Hepatocyte (in vitro differentiated cells): Measurements from ENCODE around the gene TMCO6. TPM values are rescaled to one million over a fixed set of nuclear protein-coding genes. Genes with fewer than 3 reads are reported as not detected.
"Not testable (repeated sequence)": the region's sequence is repeated elsewhere in the genome, so short reads cannot be mapped to it uniquely, and the experiment has no call there.

Experiments
- DNase-seq: peaks from one replicate; pipeline ENCODE4 v3.0.0-alpha.2; 2016; ENCODE audit warnings: low spot score
- H2AFZ ChIP-seq: fragments of 200-600 bp; sonication (generic); 2 replicates; pipeline ENCODE4 v1.6.0; 2016; ENCODE audit warnings: antibody characterized with exemption, mild to moderate bottlenecking
- H3K27ac ChIP-seq: fragments of 200-600 bp; sonication (generic); 2 replicates; pipeline ENCODE4 v1.5.1; 2016; ENCODE audit warnings: mild to moderate bottlenecking
- H3K27me3 ChIP-seq: fragments of 200-600 bp; sonication (generic); 2 replicates; pipeline ENCODE4 v1.6.1; 2016
- H3K36me3 ChIP-seq: fragments of 200-600 bp; sonication (generic); replicated peaks from 2 replicates; pipeline ENCODE4 v1.5.1; 2016; ENCODE audit warnings: low read depth; ENCODE audit not compliant: insufficient read depth
- H3K4me1 ChIP-seq: fragments of 200-600 bp; sonication (generic); 2 replicates; pipeline ENCODE4 v1.5.1; 2016; ENCODE audit warnings: mild to moderate bottlenecking, moderate library complexity; ENCODE audit not compliant: insufficient read depth
- H3K4me2 ChIP-seq: fragments of 200-600 bp; sonication (generic); 2 replicates; pipeline ENCODE4 v1.6.0; 2016
- H3K4me3 ChIP-seq: fragments of 200-600 bp; sonication (generic); 2 replicates; pipeline ENCODE4 v1.5.1; 2016; ENCODE audit warnings: mild to moderate bottlenecking
- H3K79me2 ChIP-seq: fragments of 200-600 bp; sonication (generic); 2 replicates; pipeline ENCODE4 v1.6.0; 2017; ENCODE audit warnings: mild to moderate bottlenecking
- H3K9me2 ChIP-seq: fragments of 200-600 bp; sonication (generic); replicated peaks from 2 replicates; pipeline ENCODE4 v1.6.0; 2017; ENCODE audit warnings: mild to moderate bottlenecking; ENCODE audit not compliant: insufficient read depth
- H3K9me3 ChIP-seq: fragments of 200-600 bp; sonication (generic); 2 replicates; pipeline ENCODE4 v1.5.1; 2016; ENCODE audit warnings: low read depth, mild to moderate bottlenecking
- H4K20me1 ChIP-seq: fragments of 200-600 bp; sonication (generic); 2 replicates; pipeline ENCODE4 v1.6.0; 2016; ENCODE audit warnings: mild to moderate bottlenecking; ENCODE audit not compliant: insufficient read depth, poor library complexity, severe bottlenecking
- CTCF ChIP-seq: fragments of 200-600 bp; sonication (generic); IDR thresholded peaks from 2 replicates; pipeline ENCODE4 v1.5.1; 2016; ENCODE audit warnings: antibody characterized with exemption, mild to moderate bottlenecking; ENCODE audit not compliant: poor library complexity
- EZH2 ChIP-seq: fragments of 200-600 bp; sonication (generic); IDR thresholded peaks from 2 replicates; pipeline ENCODE4 v1.6.1; 2016; ENCODE audit warnings: antibody characterized with exemption, mild to moderate bottlenecking, borderline replicate concordance
- EZH2phosphoT487 ChIP-seq: fragments of 200-600 bp; sonication (generic); IDR thresholded peaks from one replicate; pipeline ENCODE4 v1.6.1; 2018; ENCODE audit warnings: antibody characterized with exemption, mild to moderate bottlenecking, low read depth, moderate library complexity; ENCODE audit not compliant: unreplicated experiment, severe bottlenecking
- WGBS: methylation state at CpG from one replicate; pipeline ENCODE4 v1.1.6; 2016; ENCODE audit warnings: low lambda C conversion rate; ENCODE audit errors: missing lambda C conversion rate; 5-methylcytosine and 5-hydroxymethylcytosine counted together
- polyA plus RNA-seq: library from polyadenylated mRNA; unstranded; fragments of >200 nt; fragmentation: Nextera tagmentation; extraction: Ambion mirVana; gene quantifications from 2 replicates; pipeline ENCODE4 v1.2.1, GENCODE V29; 2016
- total RNA-seq: library from RNA; depleted of rRNA; stranded (reverse); fragments of >200 nt; gene quantifications from 2 replicates; pipeline ENCODE4 v1.2.3, GENCODE V29; 2014

TMCO6 gene
- total and polyA plus RNA-seq, 2 experiments from 2014 or later = 13.1 to 25.8 TPM

- Histone ChIP-seq H3K9me2 (no peaks in the 10 kb centered on the region), H3K27me3 (no peaks in the 10 kb centered on the region), H3K9me3 (no peaks in the 10 kb centered on the region), H2AFZ (no peak overlapping the region), H3K36me3 (no peaks in the 10 kb centered on the region), H3K79me2 (peaks cover 14% of the 10 kb centered on the region), H3K27ac (peak overlapping the region; percentile 81), H3K4me1 (peaks cover 5% of the 10 kb centered on the region), H3K4me2 (no peak overlapping the region), H3K4me3 (no peak overlapping the region), H4K20me1 (no peaks in the 10 kb centered on the region)
- DNase-seq = no peak
- 73% methylated on average over 10 of the region's 10 CpGs for WGBS
- TF ChIP-seq CTCF (no peak), EZH2 (no peak), EZH2phosphoT487 (no peak)
These were observed 1.7 kb upstream of the TMCO6 start for GRCh38 chr5:140637371-140638100.

- peak overlapping the region; percentile 81 for H3K27ac ChIP-seq
- peak overlapping the region; percentile 69 for H2AFZ ChIP-seq
- H3K9me3 ChIP-seq, H3K9me2 ChIP-seq, H4K20me1 ChIP-seq, H3K4me3 ChIP-seq, H3K36me3 ChIP-seq, H3K4me1 ChIP-seq, DNase-seq, H3K27me3 ChIP-seq: not testable (repeated sequence)
- peaks cover 14% of the 10 kb centered on the region for H3K79me2 ChIP-seq
- H3K4me2 ChIP-seq = peak overlapping the region; percentile 67
- 53% methylated on average over 9 of the region's 9 CpGs for WGBS
These were observed 428 bp upstream of the TMCO6 start for GRCh38 chr5:140638898-140639147.

GRCh38 chr5:140641716-140642115, 2.5 kb downstream of the TMCO6 start:
- no peak for TF ChIP-seq EZH2
- TF ChIP-seq CTCF = no peak
- TF ChIP-seq EZH2phosphoT487 = no peak
- Histone ChIP-seq H3K27ac (no peak overlapping the region), H3K4me3 (no peak overlapping the region), H2AFZ (no peak overlapping the region), H4K20me1 (no peaks in the 10 kb centered on the region), H3K79me2 (peaks cover 31% of the 10 kb centered on the region), H3K4me2 (no peak overlapping the region), H3K9me2 (no peaks in the 10 kb centered on the region), H3K27me3 (no peaks in the 10 kb centered on the region), H3K36me3 (no peaks in the 10 kb centered on the region), H3K9me3 (no peaks in the 10 kb centered on the region), H3K4me1 (peaks cover 5% of the 10 kb centered on the region)
- no peak for DNase-seq
- 95% methylated on average over 8 of the region's 8 CpGs for WGBS

- 92% methylated on average over 3 of the region's 3 CpGs for WGBS
- Histone ChIP-seq H3K4me1 (peaks cover 5% of the 10 kb centered on the region), H3K36me3 (no peaks in the 10 kb centered on the region), H2AFZ (no peak overlapping the region), H3K27me3 (no peaks in the 10 kb centered on the region), H3K27ac (no peak overlapping the region), H3K79me2 (peaks cover 35% of the 10 kb centered on the region), H3K9me2 (no peaks in the 10 kb centered on the region), H3K9me3 (no peaks in the 10 kb centered on the region), H4K20me1 (no peaks in the 10 kb centered on the region), H3K4me3 (no peak overlapping the region), H3K4me2 (no peak overlapping the region)
- DNase-seq = no peak
- TF ChIP-seq EZH2phosphoT487 (no peak), CTCF (no peak), EZH2 (no peak)
These were observed 3.5 kb downstream of the TMCO6 start for GRCh38 chr5:140642718-140643117.
